IMR-90 (cell line): ENCODE data around the gene POR. TPM values are rescaled to one million over a fixed set of nuclear protein-coding genes. Genes with fewer than 3 reads are reported as not detected.

Experiments used
- ATAC-seq: fragments of 200-7000 bp; cut with Tn5 transposase; 2 replicates; pipeline ENCODE4 v1.9.1; 2020; ENCODE audit warnings: low read depth, mild to moderate bottlenecking, moderate library complexity
- BruUV-seq: library from RNA; stranded (reverse); fragments of 400-500 nt; replicated peaks from 2 replicates; lab custom pipeline; 2021; lab: Mats Ljungman, UMichigan
- CTCF ChIA-PET: fragments of 300-600 bp; formaldehyde crosslinking; extraction: SDS; loops from one replicate; lab custom pipeline; 2021; ENCODE audit warnings: antibody characterized with exemption; lab: Yijun Ruan, JAX
- POLR2A ChIA-PET: fragments of 300-600 bp; sonication (Branson Sonifier 250); formaldehyde crosslinking; loops from one replicate; lab custom pipeline; 2022; ENCODE audit warnings: antibody characterized with exemption; ENCODE audit not compliant: unreplicated experiment; lab: Charles Lee
- DNase-seq: peaks from one replicate; pipeline ENCODE4 v3.0.0; 2013
- H2AFZ ChIP-seq: replicated peaks from 2 replicates; pipeline ENCODE3; 2013; ENCODE audit warnings: low read length, mild to moderate bottlenecking; ENCODE audit not compliant: poor library complexity
- H2AK5ac ChIP-seq: 2 replicates; pipeline ENCODE4 v1.6.1; 2013; ENCODE audit warnings: low read depth, low read length, inconsistent platforms
- H2AK9ac ChIP-seq: replicated peaks from 2 replicates; pipeline ENCODE3; 2013; ENCODE audit warnings: mild to moderate bottlenecking, low read depth, low read length, moderate library complexity; ENCODE audit not compliant: poor library complexity
- H2BK120ac ChIP-seq: 2 replicates; pipeline ENCODE4 v1.6.1; 2013; ENCODE audit warnings: low read depth, low read length, inconsistent platforms
- H2BK15ac ChIP-seq: 3 replicates; pipeline ENCODE4 v1.6.1; 2013; ENCODE audit warnings: low read depth, low read length, inconsistent platforms
- H2BK20ac ChIP-seq: 2 replicates; pipeline ENCODE4 v1.6.1; 2013; ENCODE audit warnings: low read depth, mild to moderate bottlenecking, inconsistent platforms, low read length, moderate library complexity
- H2BK5ac ChIP-seq: 2 replicates; pipeline ENCODE4 v1.6.1; 2013; ENCODE audit warnings: mild to moderate bottlenecking, low read depth, low read length, inconsistent platforms; ENCODE audit not compliant: poor library complexity, severe bottlenecking
- H3K14ac ChIP-seq: replicated peaks from 2 replicates; pipeline ENCODE4 v1.6.1; 2013; ENCODE audit warnings: low read depth, low read length, inconsistent platforms
- H3K18ac ChIP-seq: 2 replicates; pipeline ENCODE4 v1.6.1; 2013; ENCODE audit warnings: low read depth, low read length, control low read depth
- H3K23ac ChIP-seq: 2 replicates; pipeline ENCODE4 v1.6.1; 2013; ENCODE audit warnings: low read depth, low read length, inconsistent platforms
- H3K27ac ChIP-seq: 2 replicates; pipeline ENCODE4 v1.5.1; 2013; ENCODE audit warnings: mild to moderate bottlenecking, control low read depth, low read length; ENCODE audit not compliant: insufficient read depth
- H3K27me3 ChIP-seq: 2 replicates; pipeline ENCODE4 v1.6.1; 2013; ENCODE audit warnings: low read length; ENCODE audit not compliant: control insufficient read depth, insufficient read depth
- H3K36me3 ChIP-seq: 2 replicates; pipeline ENCODE4 v1.6.1; 2013; ENCODE audit warnings: low read length, mixed read lengths; ENCODE audit not compliant: control insufficient read depth, insufficient read depth
- H3K4ac ChIP-seq: 2 replicates; pipeline ENCODE4 v1.6.1; 2013; ENCODE audit warnings: low read depth, low read length, inconsistent platforms
- H3K4me1 ChIP-seq: 2 replicates; pipeline ENCODE4 v1.6.1; 2013; ENCODE audit warnings: low read length, mixed read lengths; ENCODE audit not compliant: control insufficient read depth, insufficient read depth
- H3K4me2 ChIP-seq: 2 replicates; pipeline ENCODE4 v1.6.1; 2013; ENCODE audit warnings: low read depth, mild to moderate bottlenecking, control low read depth, low read length, moderate library complexity
- H3K4me3 ChIP-seq: 2 replicates; pipeline ENCODE4 v1.5.1; 2013; ENCODE audit warnings: low read depth, mild to moderate bottlenecking, control low read depth, low read length, moderate library complexity; ENCODE audit not compliant: insufficient read depth
- H3K56ac ChIP-seq: 2 replicates; pipeline ENCODE4 v1.6.1; 2013; ENCODE audit warnings: low read length, inconsistent platforms; ENCODE audit not compliant: insufficient read depth; ENCODE audit errors: extremely low read depth
- H3K79me1 ChIP-seq, 2 experiments: 2 replicates each; pipeline ENCODE4 v1.6.1; 2013; ENCODE audit warnings: low read length in 2 of 2, inconsistent platforms in 1 of 2, low read depth in 1 of 2
- H3K9ac ChIP-seq: 2 replicates; pipeline ENCODE4 v1.6.1; 2013; ENCODE audit warnings: low read depth, low read length, control low read depth
- H3K9me1 ChIP-seq: 2 replicates; pipeline ENCODE4 v1.6.1; 2013; ENCODE audit warnings: low read length, inconsistent platforms; ENCODE audit not compliant: insufficient read depth
- H3K9me3 ChIP-seq: 2 replicates; pipeline ENCODE4 v1.6.1; 2013; ENCODE audit warnings: low read length; ENCODE audit not compliant: control insufficient read depth, insufficient read depth
- H4K20me1 ChIP-seq: 2 replicates; pipeline ENCODE4 v1.6.1; 2013; ENCODE audit warnings: low read length, inconsistent platforms; ENCODE audit not compliant: insufficient read depth
- H4K5ac ChIP-seq: 2 replicates; pipeline ENCODE4 v1.6.1; 2013; ENCODE audit warnings: mild to moderate bottlenecking, low read depth, low read length, control low read depth
- H4K8ac ChIP-seq, 2 experiments: 2 replicates each; pipeline ENCODE4 v1.6.1; 2013; ENCODE audit warnings: low read depth in 2 of 2, low read length in 2 of 2, control low read depth in 1 of 2, inconsistent platforms in 1 of 2
- H4K91ac ChIP-seq: 2 replicates; pipeline ENCODE4 v1.6.1; 2013; ENCODE audit warnings: low read depth, low read length, inconsistent platforms; ENCODE audit not compliant: insufficient read depth
- BHLHE40 ChIP-seq: fragments of 150-350 bp; IDR thresholded peaks from 2 replicates; pipeline ENCODE4 v1.6.1; 2016; ENCODE audit warnings: mild to moderate bottlenecking, low read depth, low read length
- CEBPB ChIP-seq: IDR thresholded peaks from 2 replicates; pipeline ENCODE4 v1.6.1; 2012; ENCODE audit warnings: low read depth, low read length, improper control_type of control experiment
- CHD1 ChIP-seq: IDR thresholded peaks from 2 replicates; pipeline ENCODE4 v1.6.1; 2012; ENCODE audit warnings: low read depth, low read length, improper control_type of control experiment
- CTCF ChIP-seq: conservative IDR thresholded peaks from 2 replicates; pipeline ENCODE4 v1.5.1; 2012; ENCODE audit warnings: mild to moderate bottlenecking, low read depth, low read length, improper control_type of control experiment
- ELK1 ChIP-seq: fragments of 150-350 bp; IDR thresholded peaks from 2 replicates; pipeline ENCODE4 v1.6.1; 2016; ENCODE audit warnings: low read depth, mild to moderate bottlenecking, low read length, moderate library complexity, borderline replicate concordance
- FOS ChIP-seq: fragments of 150-350 bp; IDR thresholded peaks from 2 replicates; pipeline ENCODE4 v1.6.1; 2016; ENCODE audit warnings: low read depth, low read length
- MAFK ChIP-seq: IDR thresholded peaks from 2 replicates; pipeline ENCODE4 v1.6.1; 2012; ENCODE audit warnings: low read depth, low read length, improper control_type of control experiment
- MAZ ChIP-seq: IDR thresholded peaks from 2 replicates; pipeline ENCODE4 v1.6.1; 2012; ENCODE audit warnings: low read depth, mild to moderate bottlenecking, low read length, improper control_type of control experiment, moderate library complexity, borderline replicate concordance
- MXI1 ChIP-seq: IDR thresholded peaks from 2 replicates; pipeline ENCODE4 v1.6.1; 2012; ENCODE audit warnings: low read depth, mild to moderate bottlenecking, low read length, moderate library complexity, borderline replicate concordance
- NFE2L2 ChIP-seq: fragments of 150-350 bp; IDR thresholded peaks from 2 replicates; pipeline ENCODE4 v1.6.1; 2016; ENCODE audit warnings: low read depth, mild to moderate bottlenecking, low read length
- POLR2A ChIP-seq: IDR thresholded peaks from 2 replicates; pipeline ENCODE4 v1.6.1; 2012; ENCODE audit warnings: mild to moderate bottlenecking, low read depth, low read length
- RAD21 ChIP-seq: IDR thresholded peaks from 2 replicates; pipeline ENCODE4 v1.6.1; 2012; ENCODE audit warnings: low read length, improper control_type of control experiment
- RCOR1 ChIP-seq: IDR thresholded peaks from 2 replicates; pipeline ENCODE4 v1.6.1; 2012; ENCODE audit warnings: mild to moderate bottlenecking, low read length, improper control_type of control experiment; ENCODE audit not compliant: insufficient replicate concordance
- RFX5 ChIP-seq: IDR thresholded peaks from 2 replicates; pipeline ENCODE4 v1.8.0; 2012; ENCODE audit warnings: low read depth, mild to moderate bottlenecking, low read length, moderate library complexity
- SMC3 ChIP-seq: fragments of 150-350 bp; IDR thresholded peaks from 2 replicates; pipeline ENCODE4 v1.6.1; 2016; ENCODE audit warnings: low read depth, mild to moderate bottlenecking, antibody characterized with exemption, low read length, moderate library complexity
- USF2 ChIP-seq: fragments of 150-350 bp; IDR thresholded peaks from 2 replicates; pipeline ENCODE4 v1.6.1; 2017; ENCODE audit warnings: mild to moderate bottlenecking, antibody characterized with exemption, low read length, low read depth
- WGBS, 2 experiments: methylation state at CpG; one replicate each; pipeline versions ENCODE4 v1.1.5 to v1.1.7; 2013; ENCODE audit warnings: missing lambda C conversion rate in 2 of 2; ENCODE audit not compliant: insufficient read length in 1 of 2; ENCODE audit errors: extremely low coverage in 2 of 2; 5-methylcytosine and 5-hydroxymethylcytosine counted together
- dilution Hi-C: fragments of 300-500 bp; cut with HindIII; formaldehyde crosslinking; loops from one replicate; pipeline ENCODE4 v1.14.3; 2018; ENCODE audit warnings: low sequenced_read_pairs; ENCODE audit not compliant: unreplicated experiment
- in situ Hi-C: fragments of 300-500 bp; cut with MboI; formaldehyde crosslinking; loops from 3 replicates; pipeline ENCODE4 v1.14.3; 2019; ENCODE audit warnings: low sequenced_read_pairs, inconsistent platforms, mixed read lengths
- intact Hi-C: fragments of 100-400 bp; cut with micrococcal nuclease; formaldehyde crosslinking; loops from 2 replicates; pipeline ENCODE4 v1.10.0; 2022
- polyA plus RNA-seq, 3 experiments: library from polyadenylated mRNA; depleted of rRNA; stranded (reverse); fragments of >200 nt; gene quantifications; 2 replicates each; pipeline ENCODE4 v1.2.3, GENCODE V29; 2012; ENCODE audit warnings: low replicate concordance in 1 of 3
- total RNA-seq: library from RNA; depleted of rRNA; stranded (reverse); fragments of >200 nt; gene quantifications from 2 replicates; pipeline ENCODE4 v1.2.3, GENCODE V29; 2012

POR gene
- total and polyA plus RNA-seq, 2 of the 4 experiments (the other 2 are of a cell fraction): 25.5 to 42.2 TPM

- Histone ChIP-seq H3K4me3 (no peak overlapping the region), H3K14ac (no peak overlapping the region; the same call in 1 of the 2 replicates), H3K9me3 (peaks cover 5% of the 10 kb centered on the region), H2BK15ac (no peak overlapping the region), H2BK120ac (peak overlapping the region; percentile 89; the same call in 1 of the 2 replicates), H2AK9ac (no peak overlapping the region), H4K91ac (0 out of 2 replicates have a peak overlapping the region, but pooled peaks have one; percentile 56), H2AFZ (no peak overlapping the region), H3K56ac (no peak overlapping the region), H3K23ac (no peak overlapping the region), H3K9ac (no peak overlapping the region), H3K4me1 (peaks cover 5% of the 10 kb centered on the region), H3K18ac (no peak overlapping the region), H2BK5ac (no peak overlapping the region), H3K79me1 (peaks cover 11 to 54% of the 10 kb centered on the region in 2 experiments), H2AK5ac (peak overlapping the region; percentile 47; the same call in 1 of the 2 replicates), H3K4ac (peak overlapping the region; percentile 83; the same call in 1 of the 2 replicates), H4K8ac (peak overlapping the region in 1 of 2 experiments; percentile 83; a peak in 1 of 4 replicates), H4K5ac (peak overlapping the region; percentile 45), H3K4me2 (no peak overlapping the region), H3K9me1 (peaks cover 9% of the 10 kb centered on the region), H4K20me1 (no peaks in the 10 kb centered on the region; the same call in 1 of the 2 replicates), H3K27me3 (no peaks in the 10 kb centered on the region), H3K36me3 (peaks cover 3% of the 10 kb centered on the region; the same call in 1 of the 2 replicates), H2BK20ac (peak overlapping the region; percentile 73), H3K27ac (no peak overlapping the region; the same call in 1 of the 2 replicates)
- no peak for TF ChIP-seq BHLHE40
- no peak for TF ChIP-seq FOS
- no peak for TF ChIP-seq CHD1
- TF ChIP-seq MXI1: no peak
- no peak for TF ChIP-seq NFE2L2
- TF ChIP-seq RFX5: no peak
- TF ChIP-seq ELK1: no peak
- TF ChIP-seq POLR2A: no peak
- TF ChIP-seq CTCF: no peak
- no peak for TF ChIP-seq RAD21
- no peak for TF ChIP-seq SMC3
- TF ChIP-seq MAFK: no peak
- no peak for TF ChIP-seq CEBPB
- TF ChIP-seq USF2: no peak
- TF ChIP-seq MAZ: no peak
- TF ChIP-seq RCOR1: no peak
- in situ Hi-C loops: no loop called here
- intact Hi-C loops: no loop called here
- 100% methylated on average over 5 of the region's 6 CpGs; no CpG with 5 or more reads in 1 of the 2 experiments for WGBS, 2 experiments
- ATAC-seq (no peak), DNase-seq (no peak)
- dilution Hi-C loops: no loop called here
- ChIA-PET CTCF (interaction anchor here (0.6 kb wide), 1 partner anchor 353 kb away, joined by 3 read pairs; no protein-coding TSS in a partner anchor), POLR2A (interaction anchor here (0.6 kb wide), 1 partner anchor 184 kb away, joined by 14 read pairs; no protein-coding TSS in a partner anchor)
- BruUV-seq: no TSS peak
Measured at GRCh38 chr7:75938921-75939320, 24.0 kb downstream of the POR start.
